HG03575 (cell line): Measurements from ENCODE around the gene IFI27L2.

ENCODE experiments used
- ATAC-seq: cut with Tn5 transposase; IDR thresholded peaks from one replicate; pipeline ENCODE4 v1.9.1; 2021; ENCODE audit not compliant: unreplicated experiment, insufficient number of reproducible peaks, low FRiP score; ENCODE audit errors: extremely low read depth

The IFI27L2 gene, protein sequence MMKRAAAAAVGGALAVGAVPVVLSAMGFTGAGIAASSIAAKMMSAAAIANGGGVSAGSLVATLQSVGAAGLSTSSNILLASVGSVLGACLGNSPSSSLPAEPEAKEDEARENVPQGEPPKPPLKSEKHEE

GRCh38 chr14:94129111-94129757 lies at the start of gene IFI27L2:
TSS of gene IFI27L2 (minus strand) at chr14:94129604. CDS start at chr14:94129564, 40 bp downstream.
- ATAC-seq: no peak

DNA sequence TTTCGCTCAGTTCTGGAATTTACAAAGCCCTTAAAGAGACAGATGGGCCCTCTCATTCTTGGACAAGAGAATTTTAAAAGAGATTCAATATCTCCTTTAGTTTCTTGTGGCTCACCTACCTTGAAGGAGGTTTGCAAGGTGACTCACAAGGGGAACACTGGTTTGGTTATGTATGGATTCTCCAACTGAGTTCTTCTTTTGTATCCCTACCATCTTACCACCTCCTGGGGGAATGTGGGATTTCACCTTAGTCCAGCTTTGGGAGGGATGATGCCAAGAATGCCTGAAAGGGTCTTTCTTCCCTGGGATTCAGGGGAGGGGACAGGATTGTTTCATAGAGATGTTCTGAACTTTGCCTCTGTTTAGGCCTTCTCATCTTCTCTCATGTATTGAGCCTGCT lies 48.4 kb upstream of the IFI27L2 start:
- ATAC-seq: no peak

GRCh38 chr14:94176808-94177207 lies 47.4 kb upstream of the IFI27L2 start:
- ATAC-seq: no peak

DNA sequence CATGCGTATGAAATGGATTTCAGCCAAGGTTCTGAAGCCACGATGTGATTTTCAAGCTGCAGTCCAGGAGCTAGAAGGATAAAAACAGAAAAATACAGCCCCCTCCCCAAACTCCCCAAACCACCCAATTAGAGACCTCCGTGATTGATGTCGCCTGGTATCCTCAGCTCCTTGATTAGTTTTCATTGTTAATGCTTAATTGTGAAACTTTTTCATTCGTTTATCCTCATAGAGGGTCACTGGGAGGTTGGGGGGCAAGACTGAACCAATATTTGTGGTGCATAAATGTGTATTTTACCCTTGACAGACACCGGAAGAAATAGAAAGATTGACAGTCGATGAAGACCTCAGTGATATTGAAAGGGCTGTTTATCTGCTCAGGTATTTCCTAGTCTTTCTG lies 46.3 kb upstream of the IFI27L2 start:
- ATAC-seq: no peak

DNA sequence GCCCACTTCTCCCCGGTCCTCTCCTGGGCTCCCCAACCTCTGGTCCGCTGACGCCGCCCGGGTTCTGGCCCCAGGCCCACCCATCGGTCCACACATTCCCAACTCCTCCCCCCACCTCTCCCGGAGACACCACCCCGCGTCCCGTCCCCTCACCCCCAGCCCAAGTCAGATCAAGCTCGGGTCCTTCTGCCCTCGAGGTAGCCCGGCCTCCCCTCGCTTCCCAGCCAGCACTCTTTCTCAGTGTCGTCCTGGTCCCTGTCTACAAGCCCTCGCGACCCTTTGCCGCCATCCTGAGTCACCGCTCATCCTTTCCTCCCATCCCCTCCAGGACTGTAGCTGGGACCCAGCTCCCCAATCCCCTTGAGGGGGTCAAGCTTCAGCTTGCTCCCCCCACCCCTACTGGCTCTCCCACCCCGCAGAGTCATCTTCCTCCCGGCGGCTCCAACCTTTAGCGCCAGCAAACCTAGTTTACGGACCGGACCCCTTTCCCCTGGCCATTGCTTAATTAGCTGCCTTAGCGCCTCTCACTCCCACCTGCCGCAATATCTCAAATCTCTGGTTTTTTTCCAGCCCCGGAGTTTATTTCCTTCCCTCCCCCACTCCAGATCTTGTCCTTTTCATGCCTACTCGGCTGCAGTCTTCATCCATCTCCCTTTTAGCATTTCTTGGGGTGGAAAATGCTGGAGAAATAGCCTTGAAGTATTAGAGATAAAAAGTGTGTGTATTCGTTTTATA lies 45.8 kb upstream of the IFI27L2 start:
- no peak for ATAC-seq

DNA sequence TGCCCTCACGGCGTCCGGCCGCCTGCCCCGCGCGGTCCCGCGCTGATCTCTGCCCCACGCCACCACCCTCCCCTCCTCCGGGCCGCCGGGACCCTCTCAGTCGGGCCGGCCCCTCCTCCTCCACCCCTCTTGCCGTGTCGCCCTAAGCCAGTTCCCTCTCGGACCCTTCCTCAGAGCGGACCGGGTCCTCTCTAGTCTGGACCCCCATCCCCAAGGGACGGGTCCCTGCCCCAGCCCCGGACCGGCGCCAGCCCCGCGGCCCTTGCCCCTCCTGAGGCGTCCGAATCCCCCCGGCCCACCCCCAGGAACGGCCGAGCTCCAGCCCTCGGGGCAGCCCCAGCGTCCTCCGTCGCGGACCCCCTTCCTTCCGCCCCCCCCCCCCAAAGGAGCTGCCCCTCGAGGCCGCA lies 45.2 kb upstream of the IFI27L2 start:
- no peak for ATAC-seq

DNA sequence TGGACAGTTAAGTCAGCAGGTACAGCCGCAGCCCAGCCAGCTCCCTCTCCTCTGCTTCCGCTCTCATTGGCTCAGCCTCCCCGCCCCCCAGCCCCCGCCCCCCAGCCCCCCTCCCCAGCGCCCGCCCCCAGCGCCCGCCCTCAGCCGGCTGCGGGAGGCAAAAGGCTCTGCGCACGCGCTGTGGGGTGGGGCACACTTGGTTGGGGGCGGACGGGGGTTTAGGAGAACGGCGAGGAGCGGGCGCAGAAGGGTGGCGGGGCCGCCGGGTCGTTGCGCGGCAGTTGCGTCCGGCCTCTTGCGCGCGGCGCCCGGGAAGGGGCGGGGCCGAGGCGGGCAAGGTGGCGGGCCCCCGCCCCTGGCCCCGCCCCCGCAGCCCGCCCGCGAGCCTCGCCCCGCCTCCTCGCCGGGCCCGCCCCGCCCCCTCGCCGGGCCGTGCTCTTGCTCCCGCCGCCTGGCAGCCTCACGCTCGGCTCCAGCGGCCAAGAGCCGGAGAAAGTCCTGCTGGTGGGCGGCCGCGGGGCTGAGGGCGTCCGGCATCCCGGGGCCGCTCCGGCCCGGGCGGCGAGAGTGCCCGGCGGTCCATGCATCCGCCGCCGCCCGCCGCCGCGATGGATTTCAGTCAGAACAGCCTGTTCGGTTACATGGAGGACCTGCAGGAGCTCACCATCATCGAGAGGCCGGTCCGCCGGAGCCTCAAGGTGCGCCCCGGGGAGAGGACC lies 44.6 kb upstream of the IFI27L2 start, which contains the start of gene PPP4R4:
PPP4R4 (plus strand) TSS at position 438 of the 719 bp plus-strand sequence; CDS start at position 582, 144 bp downstream.
- no peak for ATAC-seq

DNA sequence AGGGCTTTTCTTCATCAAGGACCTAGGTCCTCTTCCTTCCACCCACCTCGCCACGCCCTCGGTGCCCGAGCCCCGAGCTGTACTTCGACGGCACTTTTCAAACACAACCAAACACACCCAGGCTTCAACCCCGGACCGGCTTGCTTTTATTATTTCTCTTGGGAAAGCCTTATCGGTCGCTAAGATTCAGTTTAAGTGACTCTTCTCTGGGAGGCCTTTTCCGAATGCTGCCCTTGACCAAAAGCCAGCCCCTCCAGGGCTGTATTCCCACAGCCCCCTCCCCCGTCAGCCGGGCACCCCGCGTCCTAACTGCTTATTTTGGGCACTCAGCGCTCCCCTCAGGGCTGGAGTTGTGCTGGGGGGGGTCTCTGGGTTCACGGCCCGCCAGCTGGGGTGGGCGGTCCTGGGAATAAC lies 44.1 kb upstream of the IFI27L2 start:
- ATAC-seq: no peak

GRCh38 chr14:94172545-94172944 lies 43.1 kb upstream of the IFI27L2 start:
- ATAC-seq: no peak

GRCh38 chr14:94171208-94171607 lies 41.8 kb upstream of the IFI27L2 start:
- ATAC-seq: no peak

GRCh38 chr14:94170136-94170535 lies 40.7 kb upstream of the IFI27L2 start:
- no peak for ATAC-seq

DNA sequence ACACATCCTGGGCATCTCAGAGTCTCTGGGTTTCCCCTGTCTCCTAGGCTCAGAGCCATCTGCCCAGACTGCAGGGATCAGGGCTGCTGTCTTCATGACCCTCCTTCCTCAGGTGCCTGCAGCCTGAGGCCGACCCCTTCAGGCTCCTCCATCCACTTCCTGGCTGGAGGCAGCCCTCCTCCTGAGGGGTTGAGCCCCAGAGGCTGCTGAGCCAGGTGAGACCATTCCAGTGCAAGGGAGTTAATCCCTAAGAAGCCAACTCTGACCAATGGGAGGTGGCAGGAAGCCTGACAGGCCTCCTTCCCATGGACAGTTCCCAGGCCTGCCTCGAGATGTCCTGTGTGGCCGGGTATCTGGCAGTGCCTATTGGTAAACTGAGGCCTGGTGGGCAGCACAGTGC lies 36.3 kb upstream of the IFI27L2 start:
- no peak for ATAC-seq

DNA sequence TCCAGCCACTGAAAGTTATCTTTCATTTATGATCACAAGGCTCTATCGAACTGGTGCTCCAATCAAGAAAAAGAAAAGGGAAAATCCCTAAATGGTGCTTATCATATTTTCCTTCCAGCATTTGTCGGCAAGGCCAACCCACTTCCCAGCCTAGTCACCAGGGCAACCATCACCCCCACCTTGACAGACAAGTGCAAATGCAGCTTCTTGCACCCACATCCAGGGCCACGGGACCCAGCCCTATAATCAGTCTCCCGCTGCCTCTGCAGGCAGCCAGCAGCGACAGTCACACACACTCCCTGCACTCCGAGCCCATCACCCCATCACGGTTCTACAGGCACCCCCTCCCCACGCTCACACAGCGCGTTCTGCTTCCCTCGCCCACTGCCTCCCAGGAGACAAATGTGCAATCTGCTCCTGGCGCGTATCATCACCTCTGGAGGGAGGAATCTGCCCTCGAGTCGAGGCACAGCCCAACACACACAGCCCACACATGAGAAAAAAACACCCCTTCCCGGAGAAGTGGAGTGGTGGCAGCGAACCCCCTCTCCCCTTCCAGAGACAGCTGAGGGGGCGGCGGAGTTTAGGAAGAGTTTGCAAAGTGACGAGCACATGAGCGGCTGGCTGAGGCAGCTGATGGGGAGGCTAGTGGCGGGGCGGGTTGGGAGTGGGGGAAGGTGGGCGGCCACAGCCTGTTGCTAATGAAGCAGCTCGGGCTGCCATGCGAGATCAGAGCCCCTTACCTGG lies 35.5 kb upstream of the IFI27L2 start:
- no peak for ATAC-seq

GRCh38 chr14:94163796-94164195 lies 34.4 kb upstream of the IFI27L2 start:
- ATAC-seq: no peak

DNA sequence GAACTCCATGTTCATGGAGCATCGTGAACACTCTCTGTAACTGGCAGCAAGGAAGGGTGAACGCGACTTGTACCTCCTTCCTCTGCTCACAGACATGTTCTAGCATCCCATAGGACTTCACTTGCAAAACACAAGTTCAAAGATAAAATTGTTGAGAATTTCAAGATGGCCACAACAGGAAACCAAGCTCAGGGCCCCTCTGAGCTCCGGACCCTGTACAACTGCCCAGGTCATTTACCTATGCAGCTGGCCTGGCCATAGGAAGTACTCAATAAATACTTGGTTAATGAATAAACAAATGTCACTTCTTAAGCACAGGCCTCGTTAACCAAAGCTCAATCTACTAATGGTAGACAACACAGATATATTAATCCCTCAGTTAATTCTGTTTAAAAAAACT lies 33.1 kb upstream of the IFI27L2 start:
- no peak for ATAC-seq

GRCh38 chr14:94161981-94162380 lies 32.6 kb upstream of the IFI27L2 start:
- ATAC-seq: no peak

DNA sequence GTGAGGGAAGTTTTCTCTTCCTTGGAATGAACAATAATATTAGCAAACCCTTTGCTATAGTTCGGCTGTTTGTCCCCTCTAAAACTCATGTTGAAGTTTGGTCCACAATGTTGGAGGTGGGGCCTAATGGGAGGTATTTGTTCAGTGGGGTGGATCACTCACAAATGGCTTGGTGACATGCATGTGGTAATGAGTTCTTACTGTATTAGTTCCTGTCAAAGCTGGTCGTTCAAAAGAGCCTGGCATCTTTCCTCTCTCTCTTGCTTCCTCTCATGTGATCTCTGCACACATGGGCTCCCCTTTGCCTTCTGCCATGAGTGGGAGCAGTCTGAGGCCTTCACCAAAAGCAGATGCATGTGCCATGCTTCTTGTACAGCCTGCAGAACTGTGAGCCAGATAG lies 31.7 kb upstream of the IFI27L2 start:
- no peak for ATAC-seq

DNA sequence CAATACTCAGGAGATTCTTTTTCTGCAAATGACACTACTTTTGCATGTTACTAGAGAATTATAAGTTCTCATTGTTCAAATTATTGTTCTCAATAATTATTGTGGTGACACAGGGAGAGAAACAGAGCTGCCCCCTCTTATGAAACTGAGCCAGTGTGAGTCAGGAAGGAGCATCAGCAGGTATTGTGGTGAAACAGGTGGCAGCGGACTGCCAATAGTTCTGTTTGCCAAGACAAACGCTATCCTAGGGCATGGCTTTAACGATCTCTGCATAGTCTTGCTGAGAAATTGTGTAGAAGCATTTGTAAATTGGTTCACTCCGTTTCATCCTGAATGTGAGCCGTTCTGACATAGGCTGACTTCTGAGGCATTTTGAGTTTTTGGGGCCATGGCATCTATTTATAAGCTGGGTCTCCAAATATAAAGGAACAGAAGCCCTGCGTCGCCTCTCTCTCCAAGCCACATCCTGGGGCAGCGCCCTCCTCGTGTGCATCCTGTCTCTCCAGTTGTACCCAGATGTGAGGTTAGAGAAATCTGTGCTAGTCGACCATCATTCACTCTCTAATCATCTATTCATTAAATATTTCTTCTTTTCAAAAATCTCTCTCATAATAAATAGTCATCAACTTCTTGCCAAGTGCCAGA lies 29.0 kb upstream of the IFI27L2 start:
- ATAC-seq: no peak

DNA sequence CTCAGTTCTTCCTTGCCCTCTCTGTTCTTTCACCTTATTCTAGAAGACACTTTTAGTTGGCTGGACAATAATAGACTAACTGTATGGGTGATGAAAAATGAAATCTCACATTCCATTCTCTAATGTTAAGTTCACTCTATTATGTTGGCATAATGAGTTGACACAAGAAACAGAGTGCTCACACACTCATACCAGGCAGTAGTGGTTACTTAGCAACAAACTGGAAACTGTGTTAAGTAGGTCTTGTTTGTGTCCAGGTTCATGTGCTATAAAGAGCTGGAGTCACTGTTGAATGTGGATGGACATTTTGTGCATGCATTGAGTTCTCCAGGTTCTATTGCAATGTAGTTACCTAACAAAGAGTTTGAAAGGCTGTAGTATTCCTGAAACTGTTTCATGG lies 27.8 kb upstream of the IFI27L2 start:
- ATAC-seq: no peak
